Measurements from ENCODE around the gene TTLL3.
A peak's percentile ranks its signal among the peaks of the same experiment; 100 is the strongest.

The TTLL3 gene

DNA sequence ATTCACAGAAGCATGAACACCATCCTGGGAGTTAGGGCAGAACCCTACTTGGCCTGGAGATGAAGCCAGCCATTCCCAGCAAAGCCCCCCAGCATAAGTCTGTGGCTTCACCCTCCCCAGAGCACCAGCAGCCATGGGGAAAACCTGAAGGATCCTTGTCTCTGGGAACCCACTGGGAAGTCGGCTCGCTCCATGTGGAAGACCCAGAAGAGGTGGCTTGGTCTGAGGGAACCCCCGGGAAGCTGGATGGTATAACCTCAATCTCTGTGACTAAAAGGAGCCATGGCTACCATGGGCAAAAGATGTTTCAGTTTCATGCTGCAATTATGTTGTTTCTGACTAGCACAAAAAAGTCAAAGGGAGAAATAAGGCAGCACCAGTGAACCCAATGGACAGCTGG lies 45.5 kb downstream of the TTLL3 start:
- TF ChIP-seq, protein P1, sequence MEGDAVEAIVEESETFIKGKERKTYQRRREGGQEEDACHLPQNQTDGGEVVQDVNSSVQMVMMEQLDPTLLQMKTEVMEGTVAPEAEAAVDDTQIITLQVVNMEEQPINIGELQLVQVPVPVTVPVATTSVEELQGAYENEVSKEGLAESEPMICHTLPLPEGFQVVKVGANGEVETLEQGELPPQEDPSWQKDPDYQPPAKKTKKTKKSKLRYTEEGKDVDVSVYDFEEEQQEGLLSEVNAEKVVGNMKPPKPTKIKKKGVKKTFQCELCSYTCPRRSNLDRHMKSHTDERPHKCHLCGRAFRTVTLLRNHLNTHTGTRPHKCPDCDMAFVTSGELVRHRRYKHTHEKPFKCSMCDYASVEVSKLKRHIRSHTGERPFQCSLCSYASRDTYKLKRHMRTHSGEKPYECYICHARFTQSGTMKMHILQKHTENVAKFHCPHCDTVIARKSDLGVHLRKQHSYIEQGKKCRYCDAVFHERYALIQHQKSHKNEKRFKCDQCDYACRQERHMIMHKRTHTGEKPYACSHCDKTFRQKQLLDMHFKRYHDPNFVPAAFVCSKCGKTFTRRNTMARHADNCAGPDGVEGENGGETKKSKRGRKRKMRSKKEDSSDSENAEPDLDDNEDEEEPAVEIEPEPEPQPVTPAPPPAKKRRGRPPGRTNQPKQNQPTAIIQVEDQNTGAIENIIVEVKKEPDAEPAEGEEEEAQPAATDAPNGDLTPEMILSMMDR (conservative IDR thresholded peaks at IDR 0.05; ENCODE audit: low read depth): no peak
- POLR2A ChIA-PET (ENCODE audit: low non-redundant PET): no interaction called here
- no peak overlapping the region for H3K27ac ChIP-seq
- no peak for DNase-seq (ENCODE audit: low spot score)
- CTCF ChIA-PET: no interaction called here

DNA sequence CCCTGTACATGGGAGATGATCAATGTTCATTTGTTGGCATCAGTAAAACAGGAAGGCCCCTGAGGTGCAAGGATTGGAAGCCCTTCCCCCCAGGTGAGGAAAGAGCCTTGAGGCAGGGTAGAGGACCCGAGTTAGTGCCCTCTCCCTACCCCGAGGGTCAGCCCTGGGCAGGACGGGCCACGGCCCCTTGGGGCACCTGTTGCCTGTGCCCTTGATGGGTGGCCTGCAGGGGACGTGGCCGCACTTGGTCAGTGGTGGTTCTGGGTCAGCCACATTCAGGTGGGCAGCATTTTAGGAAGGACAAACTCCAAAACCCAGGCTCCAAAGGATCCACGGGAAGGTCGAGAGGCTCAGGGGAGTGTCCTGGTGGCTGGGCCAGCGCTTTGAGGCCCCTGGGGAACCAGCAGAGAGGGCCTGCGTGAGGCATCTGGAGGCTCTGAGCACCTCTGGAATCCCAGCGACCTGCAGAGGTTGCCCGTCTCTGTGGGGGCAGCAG lies 49.5 kb downstream of the TTLL3 start:
- POLR2A ChIA-PET (ENCODE audit: low non-redundant PET): no interaction called here
- TF ChIP-seq, protein P1 (conservative IDR thresholded peaks at IDR 0.05; ENCODE audit: low read depth): no peak
- H3K27ac ChIP-seq: no peak overlapping the region
- CTCF ChIA-PET: no interaction called here
- no peak for DNase-seq (ENCODE audit: low spot score)

DNA sequence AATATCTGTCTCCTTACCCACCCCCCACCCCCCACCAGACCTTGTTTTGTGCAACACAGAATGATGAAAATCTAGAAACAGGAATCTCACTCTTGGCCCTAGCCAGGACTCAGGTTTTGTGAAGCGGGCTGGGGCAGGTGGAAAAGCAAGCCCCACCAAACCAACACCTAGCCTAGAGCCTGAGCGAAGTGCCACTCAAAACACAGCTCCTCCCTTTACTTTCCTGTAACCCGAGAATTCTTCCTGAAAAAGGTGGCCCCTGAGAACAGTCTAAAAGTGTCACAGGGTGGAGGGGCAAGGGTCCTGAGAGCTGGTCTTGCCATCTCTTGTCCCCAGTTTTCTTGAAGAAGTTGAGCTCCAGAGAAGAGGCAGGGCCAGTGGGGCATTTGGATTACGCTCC lies 51.1 kb downstream of the TTLL3 start:
- POLR2A ChIA-PET (ENCODE audit: low non-redundant PET): no interaction called here
- CTCF ChIA-PET: no interaction called here
- TF ChIP-seq, protein P1 (conservative IDR thresholded peaks at IDR 0.05; ENCODE audit: low read depth): no peak
- no peak overlapping the region; the same call in 1 of the 2 replicates for H3K27ac ChIP-seq
- DNase-seq (ENCODE audit: low spot score): no peak

DNA sequence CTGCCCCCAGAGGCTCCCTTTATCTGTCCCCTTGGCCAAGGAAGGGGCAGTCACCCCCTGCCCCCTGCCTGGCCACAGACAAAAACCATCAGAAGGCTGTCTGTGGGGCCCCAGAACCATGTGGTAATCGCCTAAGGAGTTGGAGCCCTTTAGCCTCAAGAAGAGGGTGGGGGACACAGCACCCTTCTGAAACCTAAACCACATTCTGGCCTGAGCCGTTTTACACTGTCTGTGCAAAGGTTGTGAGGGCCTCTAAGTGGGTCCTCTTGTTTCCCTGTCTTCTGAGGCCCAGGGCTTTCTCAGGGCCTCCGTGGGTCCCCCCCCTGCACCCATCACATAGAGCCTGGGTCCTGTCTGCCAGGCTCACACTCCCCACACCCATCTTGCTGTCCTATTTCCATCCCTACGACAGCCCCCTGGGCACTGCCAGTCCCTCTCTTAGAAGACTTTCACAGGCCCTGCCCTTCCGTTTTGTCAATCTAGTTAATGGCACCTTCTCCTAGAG lies 51.6 kb downstream of the TTLL3 start:
- H3K27ac ChIP-seq: no peak overlapping the region; the same call in 1 of the 2 replicates
- TF ChIP-seq, protein P1 (conservative IDR thresholded peaks at IDR 0.05; ENCODE audit: low read depth): no peak
- DNase-seq (ENCODE audit: low spot score): no peak
- CTCF ChIA-PET: no interaction called here
- POLR2A ChIA-PET (ENCODE audit: low non-redundant PET): no interaction called here

DNA sequence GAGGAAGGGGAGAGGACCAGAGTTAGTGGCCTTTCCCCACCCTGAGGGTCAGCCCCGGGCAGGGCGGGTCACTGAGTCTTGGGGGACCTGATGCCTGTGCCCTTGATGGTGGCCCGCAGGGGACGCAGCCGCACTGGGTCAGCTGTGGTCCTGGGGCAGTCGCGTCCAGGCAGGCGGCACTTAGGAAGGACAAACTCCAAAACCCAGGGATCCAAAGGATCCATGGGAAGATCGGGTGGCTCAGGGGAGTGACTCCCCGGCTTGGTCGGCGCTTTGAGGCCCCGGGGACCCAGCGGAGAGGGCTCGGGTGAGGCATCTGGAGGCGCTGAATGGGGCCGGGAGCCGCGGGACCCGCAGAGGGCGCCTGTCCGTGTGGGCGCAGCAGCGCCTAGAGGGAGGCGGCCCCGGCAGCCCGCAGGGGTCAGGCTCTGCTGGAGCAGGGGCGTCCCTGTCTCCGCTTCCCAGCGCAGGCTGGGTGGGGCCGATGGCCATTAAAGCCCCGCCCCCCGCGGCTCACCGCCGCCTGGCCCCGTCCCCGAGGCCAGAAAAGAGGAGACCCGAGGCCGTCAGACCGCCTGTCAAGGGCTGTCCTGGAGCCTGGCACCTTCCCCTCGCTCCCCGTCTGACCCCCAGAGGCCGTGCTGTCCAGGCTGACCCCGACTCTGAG lies 52.5 kb downstream of the TTLL3 start:
- ChIA-PET POLR2A (ENCODE audit: low non-redundant PET) (no interaction called here), CTCF (no interaction called here)
- peak overlapping the region; percentile 74; the same call in 1 of the 2 replicates for H3K27ac ChIP-seq
- DNase-seq (ENCODE audit: low spot score): no peak
- TF ChIP-seq, protein P1 (conservative IDR thresholded peaks at IDR 0.05; ENCODE audit: low read depth): no peak

DNA sequence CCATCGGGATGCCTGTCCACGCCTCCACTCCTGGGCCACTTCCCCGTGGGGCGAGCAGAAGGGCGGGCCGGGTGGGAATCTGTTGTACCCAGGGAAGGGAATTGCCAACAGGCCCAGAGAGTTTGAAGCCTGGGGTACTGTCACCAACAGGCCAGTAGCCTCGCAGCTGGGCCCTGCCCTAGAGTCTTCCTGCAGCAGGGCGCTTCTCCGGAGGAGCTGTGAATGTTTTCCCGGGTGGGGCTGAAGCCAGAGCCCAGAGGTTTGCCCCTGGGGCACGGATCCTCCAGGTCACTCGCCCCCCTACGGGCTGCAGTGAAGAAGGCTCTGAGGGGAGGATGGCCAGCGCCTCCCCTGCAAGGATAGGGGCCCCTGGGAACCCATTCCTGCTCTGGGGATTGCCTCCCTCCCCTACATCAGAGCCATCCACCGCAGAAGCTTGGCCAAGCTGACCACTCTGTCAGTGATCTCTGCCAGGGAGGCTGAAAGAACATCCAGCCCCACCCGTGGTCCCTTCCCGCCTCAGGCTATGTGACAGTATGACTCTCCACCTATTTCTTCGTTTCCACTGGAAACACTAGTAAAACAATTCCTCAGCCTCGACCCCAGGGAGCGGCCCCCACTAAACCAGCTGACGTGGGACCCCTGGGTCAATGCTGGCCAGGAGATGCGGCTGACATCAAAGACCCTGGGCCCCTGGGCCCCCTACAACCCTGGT lies 53.2 kb downstream of the TTLL3 start:
- ChIA-PET POLR2A (ENCODE audit: low non-redundant PET) (no interaction called here), CTCF (no interaction called here)
- TF ChIP-seq, protein P1 (conservative IDR thresholded peaks at IDR 0.05; ENCODE audit: low read depth): no peak
- no peak for DNase-seq (ENCODE audit: low spot score)
- peak overlapping the region; percentile 74 for H3K27ac ChIP-seq

Data from RWPE1 (cell line).